Parathyroid adenoma (tissue), 2 donors: Measurements from ENCODE around the gene SLC37A4.
A peak's percentile ranks its signal among the peaks of the same experiment; 100 is the strongest.
"Not testable (repeated sequence)": the region's sequence is repeated elsewhere in the genome, so short reads cannot be mapped to it uniquely, and the experiment has no call there.

ENCODE experiments used
- H2AFZ ChIP-seq: fragments of 300-600 bp; sonication (generic); one replicate; pipeline ENCODE4 v1.7.0; 2017; ENCODE audit warnings: antibody characterized with exemption, mild to moderate bottlenecking
- H3K27ac ChIP-seq: fragments of 300-600 bp; sonication (generic); one replicate; pipeline ENCODE4 v1.7.0; 2017
- H3K27me3 ChIP-seq: fragments of 300-600 bp; sonication (generic); one replicate; pipeline ENCODE4 v1.7.0; 2017; ENCODE audit warnings: low read length; ENCODE audit not compliant: control insufficient read depth, insufficient read depth
- H3K36me3 ChIP-seq: fragments of 300-600 bp; sonication (generic); one replicate; pipeline ENCODE4 v1.7.0; 2017; ENCODE audit warnings: low read length; ENCODE audit not compliant: control insufficient read depth, insufficient read depth
- H3K4me1 ChIP-seq: fragments of 300-600 bp; sonication (generic); one replicate; pipeline ENCODE4 v1.7.0; 2017; ENCODE audit warnings: control low read depth
- H3K4me2 ChIP-seq: fragments of 300-600 bp; sonication (generic); one replicate; pipeline ENCODE4 v1.7.0; 2017; ENCODE audit warnings: low read length
- H3K4me3 ChIP-seq: fragments of 300-600 bp; sonication (generic); one replicate; pipeline ENCODE4 v1.7.0; 2017; ENCODE audit warnings: low read depth, low read length
- H3K79me2 ChIP-seq: fragments of 300-600 bp; sonication (generic); one replicate; pipeline ENCODE4 v1.7.0; 2017; ENCODE audit warnings: control low read depth
- H3K9ac ChIP-seq: fragments of 300-600 bp; sonication (generic); one replicate; pipeline ENCODE4 v1.7.0; 2017; ENCODE audit warnings: mild to moderate bottlenecking
- H3K9me3 ChIP-seq: fragments of 300-600 bp; sonication (generic); one replicate; pipeline ENCODE4 v1.7.0; 2017; ENCODE audit warnings: low read length; ENCODE audit not compliant: control insufficient read depth
- TF ChIP-seq, protein P1 (sequence below): fragments of 300-600 bp; sonication (generic); IDR thresholded peaks from one replicate; pipeline ENCODE4 v1.7.0; 2017; ENCODE audit warnings: antibody characterized with exemption, mild to moderate bottlenecking
- donor health status: primary hyperparathyroidism.

Gene SLC37A4

DNA sequence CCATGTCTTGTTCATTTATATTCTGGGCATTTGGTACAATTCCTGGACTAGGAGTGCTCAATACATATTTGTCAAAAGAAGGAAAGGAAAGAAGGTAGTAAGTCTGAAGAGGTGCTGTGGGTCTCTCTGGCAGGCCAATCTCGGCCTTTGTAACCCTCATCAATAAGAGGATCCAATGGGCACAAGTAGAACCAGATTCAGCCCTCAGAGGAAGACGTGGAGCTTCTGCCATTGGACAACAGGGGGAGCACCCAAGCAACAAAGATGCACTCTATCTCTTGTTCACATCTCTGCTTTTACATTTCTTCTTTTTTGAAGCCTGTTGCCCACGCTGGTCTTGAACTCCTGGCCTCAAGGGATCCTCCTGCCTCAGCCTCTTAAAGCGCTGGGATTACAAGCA lies 34.7 kb upstream of the SLC37A4 start:
- H3K9ac ChIP-seq = no peak overlapping the region
- H3K4me2 ChIP-seq = no peak overlapping the region
- H3K27ac ChIP-seq = no peak overlapping the region
- H3K9me3 ChIP-seq = no peaks in the 10 kb centered on the region
- TF ChIP-seq, protein P1, sequence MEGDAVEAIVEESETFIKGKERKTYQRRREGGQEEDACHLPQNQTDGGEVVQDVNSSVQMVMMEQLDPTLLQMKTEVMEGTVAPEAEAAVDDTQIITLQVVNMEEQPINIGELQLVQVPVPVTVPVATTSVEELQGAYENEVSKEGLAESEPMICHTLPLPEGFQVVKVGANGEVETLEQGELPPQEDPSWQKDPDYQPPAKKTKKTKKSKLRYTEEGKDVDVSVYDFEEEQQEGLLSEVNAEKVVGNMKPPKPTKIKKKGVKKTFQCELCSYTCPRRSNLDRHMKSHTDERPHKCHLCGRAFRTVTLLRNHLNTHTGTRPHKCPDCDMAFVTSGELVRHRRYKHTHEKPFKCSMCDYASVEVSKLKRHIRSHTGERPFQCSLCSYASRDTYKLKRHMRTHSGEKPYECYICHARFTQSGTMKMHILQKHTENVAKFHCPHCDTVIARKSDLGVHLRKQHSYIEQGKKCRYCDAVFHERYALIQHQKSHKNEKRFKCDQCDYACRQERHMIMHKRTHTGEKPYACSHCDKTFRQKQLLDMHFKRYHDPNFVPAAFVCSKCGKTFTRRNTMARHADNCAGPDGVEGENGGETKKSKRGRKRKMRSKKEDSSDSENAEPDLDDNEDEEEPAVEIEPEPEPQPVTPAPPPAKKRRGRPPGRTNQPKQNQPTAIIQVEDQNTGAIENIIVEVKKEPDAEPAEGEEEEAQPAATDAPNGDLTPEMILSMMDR = no peak
- no peak overlapping the region for H2AFZ ChIP-seq
- no peak overlapping the region for H3K4me3 ChIP-seq
- H3K79me2 ChIP-seq = peaks cover 4% of the 10 kb centered on the region
- no peaks in the 10 kb centered on the region for H3K27me3 ChIP-seq
- H3K4me1 ChIP-seq = no peaks in the 10 kb centered on the region
- H3K36me3 ChIP-seq = no peaks in the 10 kb centered on the region

DNA sequence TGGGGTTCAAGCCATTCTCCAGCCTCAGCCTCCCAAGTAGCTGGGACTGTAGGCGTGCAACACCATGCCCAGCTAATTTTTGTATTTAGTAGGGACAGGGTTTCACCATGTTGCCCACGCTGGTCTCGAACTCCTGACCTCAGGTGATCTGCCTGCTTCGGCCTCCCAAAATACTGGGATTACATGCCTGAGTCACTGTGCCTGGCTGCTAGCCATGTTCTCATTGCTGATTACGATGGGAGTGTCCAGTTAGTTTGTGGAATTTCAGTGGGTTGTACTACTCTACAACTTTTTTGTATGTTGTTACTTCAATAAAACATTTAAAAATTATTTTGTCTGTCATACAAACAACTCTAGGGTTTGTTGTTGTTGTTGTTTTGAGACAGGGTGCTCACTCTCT lies 32.1 kb upstream of the SLC37A4 start:
- Histone ChIP-seq H3K9ac (no peak overlapping the region), H2AFZ (no peak overlapping the region), H3K4me2 (no peak overlapping the region), H3K36me3 (no peaks in the 10 kb centered on the region), H3K79me2 (peaks cover under 1% of the 10 kb centered on the region), H3K27me3 (no peaks in the 10 kb centered on the region), H3K9me3 (no peaks in the 10 kb centered on the region), H3K4me1 (no peaks in the 10 kb centered on the region), H3K4me3 (no peak overlapping the region), H3K27ac (no peak overlapping the region)
- TF ChIP-seq, protein P1 = no peak

DNA sequence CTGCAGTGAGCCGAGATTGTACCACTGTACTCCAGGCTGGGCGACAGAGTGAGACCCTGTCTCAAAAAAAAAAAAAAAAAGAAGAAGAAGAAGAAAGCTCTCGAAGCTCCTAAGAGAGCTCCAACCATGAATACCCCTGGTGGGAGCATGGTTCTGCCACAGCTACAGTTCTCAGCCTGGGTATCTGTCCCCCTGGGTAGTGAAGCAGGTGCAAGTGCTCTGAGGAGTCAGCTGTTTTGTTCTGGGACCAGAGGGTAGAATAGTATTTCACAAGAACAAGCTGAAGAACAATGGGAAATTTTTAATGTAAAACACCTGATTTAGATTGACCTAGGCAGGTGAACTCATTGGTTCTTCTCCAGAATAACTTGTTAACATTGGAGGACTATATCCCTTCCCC lies 30.6 kb upstream of the SLC37A4 start:
- H3K4me3 ChIP-seq = no peak overlapping the region
- no peak overlapping the region for H2AFZ ChIP-seq
- no peak overlapping the region for H3K9ac ChIP-seq
- no peaks in the 10 kb centered on the region for H3K4me1 ChIP-seq
- H3K36me3 ChIP-seq = no peaks in the 10 kb centered on the region
- H3K27me3 ChIP-seq = no peaks in the 10 kb centered on the region
- no peaks in the 10 kb centered on the region for H3K9me3 ChIP-seq
- no peaks in the 10 kb centered on the region for H3K79me2 ChIP-seq
- H3K27ac ChIP-seq = no peak overlapping the region
- H3K4me2 ChIP-seq = no peak overlapping the region
- TF ChIP-seq, protein P1 = no peak

DNA sequence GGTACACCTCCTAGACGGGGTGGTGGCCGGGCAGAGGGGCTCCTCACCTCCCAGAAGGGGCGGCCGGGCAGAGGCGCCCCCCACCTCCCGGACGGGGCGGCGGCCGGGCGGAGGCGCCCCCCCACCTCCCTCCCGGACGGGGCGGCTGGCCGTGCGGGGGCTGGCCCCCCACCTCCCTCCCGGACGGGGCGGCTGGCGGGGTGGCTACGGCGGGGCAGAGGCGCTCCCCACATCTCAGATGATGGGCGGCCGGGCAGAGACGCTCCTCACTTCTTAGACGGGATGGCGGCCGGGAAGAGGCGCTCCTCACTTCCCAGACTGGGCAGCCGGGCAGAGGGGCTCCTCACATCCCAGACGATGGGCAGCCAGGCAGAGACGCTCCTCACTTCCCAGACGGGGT lies 28.5 kb upstream of the SLC37A4 start:
- H3K9ac ChIP-seq, H3K4me1 ChIP-seq, H3K27ac ChIP-seq, H3K4me2 ChIP-seq, H3K36me3 ChIP-seq, H3K4me3 ChIP-seq, H2AFZ ChIP-seq, H3K79me2 ChIP-seq, H3K9me3 ChIP-seq, H3K27me3 ChIP-seq: not testable (repeated sequence)

DNA sequence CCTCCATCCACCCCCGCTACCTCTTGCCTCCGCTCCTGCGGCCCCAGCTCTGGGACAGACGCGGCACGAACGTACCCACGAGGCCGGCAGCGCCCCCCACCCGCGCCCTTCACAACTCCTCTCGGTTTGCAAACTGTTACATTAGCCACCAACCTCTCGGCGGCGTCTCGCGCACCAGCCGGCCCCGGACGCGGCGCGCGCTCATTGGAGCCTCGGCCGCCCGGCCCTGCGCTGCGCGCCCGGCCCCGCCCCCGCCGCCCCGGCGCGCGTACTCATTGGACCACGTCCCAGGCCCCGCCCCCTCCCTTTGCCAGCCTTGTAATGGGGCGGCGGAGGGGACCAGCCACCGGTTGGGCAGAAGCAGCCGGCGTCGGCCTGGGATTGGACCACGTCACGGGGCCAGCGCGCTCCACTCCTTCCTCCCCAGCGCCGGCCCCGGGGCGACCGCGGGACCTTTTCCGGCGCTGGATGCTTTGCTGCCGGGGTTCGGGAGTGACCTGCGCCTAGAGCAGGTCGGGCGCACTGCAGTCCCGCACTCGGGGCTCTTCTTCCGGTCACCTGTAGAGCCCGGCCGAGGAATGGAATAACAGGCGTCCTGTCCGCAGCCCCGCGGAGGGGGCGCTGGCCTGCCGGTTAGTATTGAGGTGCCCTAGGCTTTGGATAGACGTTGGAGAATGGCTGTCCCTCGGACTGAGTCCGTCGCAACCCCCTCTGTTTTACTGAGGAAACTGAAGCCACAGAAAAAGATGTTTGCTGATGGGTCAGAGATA lies 26.5 kb upstream of the SLC37A4 start, which contains the start of gene HYOU1:
HYOU1 (minus strand) TSS at position 206 of the 770 bp plus-strand sequence. CDS start 1,045 bp downstream, outside the sequence.
- no peaks in the 10 kb centered on the region for H3K9me3 ChIP-seq
- H3K9ac ChIP-seq = peak within 1 kb of the TSS; percentile 46
- H3K4me1 ChIP-seq = peaks cover 3% of the 10 kb centered on the region
- H3K36me3 ChIP-seq = no peaks in the 10 kb centered on the region
- TF ChIP-seq, protein P1 = no peak
- peak within 1 kb of the TSS; percentile 92 for H2AFZ ChIP-seq
- peak within 1 kb of the TSS; percentile 75 for H3K4me3 ChIP-seq
- no peaks in the 10 kb centered on the region for H3K79me2 ChIP-seq
- peak within 1 kb of the TSS; percentile 78 for H3K4me2 ChIP-seq
- H3K27me3 ChIP-seq = no peaks in the 10 kb centered on the region
- H3K27ac ChIP-seq = peak within 1 kb of the TSS; percentile 44
